GM13977 (cell line): ENCODE results near the gene COX5A.

Source experiments
- DNase-seq: peaks from one replicate; pipeline ENCODE4 v3.0.0; 2012; ENCODE audit warnings: low spot score
- CTCF ChIP-seq: IDR thresholded peaks from 2 replicates; pipeline ENCODE4 v1.5.1; 2012; ENCODE audit warnings: mild to moderate bottlenecking, control low read depth; ENCODE audit not compliant: insufficient read depth; ENCODE audit errors: extremely low read depth, missing control alignments
- in situ Hi-C: fragments of 300-500 bp; cut with MboI; formaldehyde crosslinking; loops from one replicate; pipeline ENCODE4 v1.12.0; 2022; ENCODE audit warnings: low sequenced_read_pairs, low pct_unique_long_range_greater_than_20kb, mixed read lengths, inconsistent platforms; ENCODE audit not compliant: unreplicated experiment

Gene COX5A

GRCh38 chr15:74937590-74938371, at the start of gene COX5A:
TSS of gene COX5A (minus strand) at chr15:74938073. CDS start at chr15:74938014, 59 bp downstream.
- peak; percentile 4 for TF ChIP-seq CTCF
- peak; percentile 94 for DNase-seq
- in situ Hi-C loops: loop anchor here (25.0 kb wide), 1 partner anchor 300 kb away; no protein-coding TSS in a partner anchor

- peak; percentile 52 for DNase-seq
- in situ Hi-C loops: no loop called here
- no peak for TF ChIP-seq CTCF
These were observed 45.9 kb upstream of the COX5A start for GRCh38 chr15:74983725-74984231.

GRCh38 chr15:74982183-74982582, 44.3 kb upstream of the COX5A start:
- in situ Hi-C loops: no loop called here
- TF ChIP-seq CTCF: no peak
- DNase-seq: no peak

- no peak for DNase-seq
- no peak for TF ChIP-seq CTCF
- in situ Hi-C loops: no loop called here
These were observed 40.6 kb upstream of the COX5A start for GRCh38 chr15:74978503-74978902.

- no peak for TF ChIP-seq CTCF
- no peak for DNase-seq
- in situ Hi-C loops: no loop called here
These were observed 40.2 kb upstream of the COX5A start for GRCh38 chr15:74978077-74978476.

- in situ Hi-C loops: no loop called here
- no peak for DNase-seq
These were observed 39.7 kb upstream of the COX5A start for GRCh38 chr15:74977599-74977998.

More at GRCh38 chr15:74977599-74977998, 39.7 kb upstream of the COX5A start:
- no peak for TF ChIP-seq CTCF
